Esophagus muscularis mucosa (tissue), 3 donors: Measurements from ENCODE around the gene MTHFS.

ENCODE experiments used
- CTCF ChIP-seq, 3 experiments: fragments of 200-600 bp in 2 of 3; fragments of 450-650 bp in 1 of 3; sonication (generic) in 2 of 3; IDR thresholded peaks; one replicate each; pipeline ENCODE4 v1.5.1; 2017 to 2019; ENCODE audit warnings: antibody characterized with exemption in 3 of 3, mild to moderate bottlenecking in 2 of 3, moderate library complexity in 1 of 3
- POLR2A ChIP-seq: fragments of 450-650 bp; IDR thresholded peaks from one replicate; pipeline ENCODE4 v1.6.1; 2017; ENCODE audit warnings: antibody characterized with exemption, moderate library complexity, mild to moderate bottlenecking, low read depth
- POLR2AphosphoS5 ChIP-seq, 2 donors: sonication (generic); formaldehyde crosslinking; IDR thresholded peaks; one replicate each; pipeline ENCODE4 v1.6.1; 2017; ENCODE audit warnings: antibody characterized with exemption in 2 of 2

DNA sequence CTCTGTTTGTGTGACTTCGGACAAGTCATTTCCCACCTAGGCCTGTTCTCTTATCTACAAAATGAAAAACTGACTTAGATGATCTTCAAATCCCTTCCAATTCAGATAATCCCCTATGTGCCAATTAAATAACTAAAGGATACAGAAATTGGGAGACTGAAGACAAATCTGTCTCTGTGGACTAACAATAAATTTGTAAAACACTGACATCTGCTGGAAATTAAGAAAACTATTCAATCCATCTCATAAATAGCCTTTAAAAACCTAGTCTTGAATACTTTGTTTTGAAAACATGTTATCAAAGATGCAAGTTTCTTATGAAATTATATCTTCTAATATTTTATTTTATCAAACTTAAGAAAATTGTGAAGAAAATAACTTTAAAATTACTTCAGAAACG is 38.3 kb downstream of the MTHFS start:
- TF ChIP-seq CTCF (IDR thresholded peaks at IDR 0.05) (peak in 1 of 3 experiments; percentile 13), POLR2A (no peak), POLR2AphosphoS5 (IDR thresholded peaks at IDR 0.05) (no peak)
